K562 (cell line): Measurements from ENCODE around the gene PIGV. TPM values are rescaled to one million over a fixed set of nuclear protein-coding genes. Genes with fewer than 3 reads are reported as not detected.

Source experiments
- ARID2 ChIP-seq: fragments of 450-650 bp; IDR thresholded peaks from 2 replicates; pipeline ENCODE4 v1.6.1; 2017; ENCODE audit warnings: antibody characterized with exemption, mild to moderate bottlenecking
- ARNT ChIP-seq, 2 experiments: fragments of 450-650 bp; IDR thresholded peaks; 2 replicates each; pipeline ENCODE4 v1.6.1; 2016; ENCODE audit warnings: mild to moderate bottlenecking in 1 of 2
- CEBPB ChIP-seq: fragments of 450-650 bp; IDR thresholded peaks from 2 replicates; pipeline ENCODE4 v1.6.1; 2016; ENCODE audit warnings: missing genetic modification characterization, missing compliant biosample characterization
- CEBPG ChIP-seq, 3 experiments: fragments of 200-800 bp in 1 of 3; sonication (Bioruptor generic) in 1 of 3; sonication (generic) in 1 of 3; formaldehyde crosslinking in 1 of 3; IDR thresholded peaks in 2 of 3; conservative IDR thresholded peaks in 1 of 3; 2 replicates each; pipeline versions ENCODE4 v1.6.1 to v1.8.0; 2016 to 2022; ENCODE audit warnings: missing compliant biosample characterization in 2 of 3, missing genetic modification characterization in 2 of 3, mild to moderate bottlenecking in 1 of 3, missing genetic modification reagents in 1 of 3
- ELF1 ChIP-seq: fragments of 200-800 bp; sonication (Bioruptor generic); IDR thresholded peaks from 2 replicates; pipeline ENCODE4 v1.6.1; 2016; ENCODE audit warnings: missing genetic modification characterization, missing compliant biosample characterization
- ETV1 ChIP-seq: fragments of 450-650 bp; conservative IDR thresholded peaks from 2 replicates; pipeline ENCODE4 v1.6.1; 2016; ENCODE audit warnings: missing genetic modification characterization, control low read depth, low read depth, missing compliant biosample characterization
- FOSL1 ChIP-seq: fragments of 200-800 bp; sonication (Bioruptor generic); conservative IDR thresholded peaks from 2 replicates; pipeline ENCODE4 v1.6.1; 2016; ENCODE audit warnings: missing genetic modification characterization, missing compliant biosample characterization
- KLF13 ChIP-seq: fragments of 450-650 bp; IDR thresholded peaks from 2 replicates; pipeline ENCODE4 v1.6.1; 2016; ENCODE audit warnings: missing genetic modification characterization, low read depth, mild to moderate bottlenecking, missing compliant biosample characterization, moderate library complexity, borderline replicate concordance
- NR2C1 ChIP-seq, 2 experiments: fragments of 450-650 bp; IDR thresholded peaks; 2 replicates each; pipeline ENCODE4 v1.6.1; 2017; ENCODE audit warnings: mild to moderate bottlenecking in 2 of 2, antibody characterized with exemption in 1 of 2, inconsistent platforms in 1 of 2, missing compliant biosample characterization in 1 of 2, missing genetic modification characterization in 1 of 2
- PHF21A ChIP-seq: fragments of 450-650 bp; IDR thresholded peaks from 2 replicates; pipeline ENCODE4 v1.6.1; 2017; ENCODE audit warnings: low read depth, borderline replicate concordance
- SPI1 ChIP-seq: IDR thresholded peaks from 2 replicates; pipeline ENCODE4 v1.6.1; 2011; ENCODE audit warnings: low read depth, low read length, control low read depth, borderline replicate concordance
- ZNF41 ChIP-seq: fragments of 250-450 bp; sonication (Bioruptor Pico); conservative IDR thresholded peaks from 2 replicates; pipeline ENCODE4 v1.4.0; 2020; ENCODE audit warnings: mild to moderate bottlenecking
- ZNF589 ChIP-seq: fragments of 200-800 bp; sonication (Bioruptor generic); IDR thresholded peaks from 2 replicates; pipeline ENCODE4 v1.6.1; 2016; ENCODE audit warnings: low read depth, missing genetic modification characterization, missing compliant biosample characterization
- polyA plus RNA-seq, 8 experiments: library from polyadenylated mRNA; depleted of rRNA in 4 of 8; stranded (reverse) in 5 of 8; unstranded in 3 of 8; fragments of >200 nt; fragmentation: Nextera tagmentation in 2 of 8; fragmentation: Illumina TruSeq in 1 of 8; extraction: Ambion mirVana in 2 of 8; extraction: Trizol in 1 of 8; gene quantifications; 2 replicates each; pipeline versions ENCODE4 v1.2.1 to v1.2.3, GENCODE V29; 2011 to 2014; ENCODE audit warnings: inconsistent platforms in 1 of 8, missing spikeins in 1 of 8
- total RNA-seq, 7 experiments: library from RNA; depleted of rRNA in 6 of 7; stranded (reverse); fragments of >200 nt in 6 of 7; fragmentation: Illumina TruSeq in 2 of 7; extraction: Trizol in 2 of 7; gene quantifications; 2 replicates each; pipeline versions ENCODE4 v1.2.1 to v1.2.3, GENCODE V29; 2011 to 2021; ENCODE audit warnings: low replicate concordance in 1 of 7
- TF ChIP-seq, protein P1 (sequence below): fragments of 250-450 bp; sonication (Bioruptor Pico); IDR thresholded peaks from 2 replicates; pipeline ENCODE4 v1.5.0; 2020; ENCODE audit warnings: mild to moderate bottlenecking, borderline replicate concordance
- TF ChIP-seq, protein P2 (sequence below): fragments of 450-650 bp; IDR thresholded peaks from 2 replicates; pipeline ENCODE4 v1.6.1; 2016
- TF ChIP-seq, protein P3 (sequence below): fragments of 450-650 bp; formaldehyde crosslinking; IDR thresholded peaks from 2 replicates; pipeline ENCODE4 v1.4.0; 2020; ENCODE audit warnings: mild to moderate bottlenecking, moderate library complexity
- TF ChIP-seq, protein P4 (sequence below), 2 experiments: fragments of 450-650 bp in 1 of 2; sonication (generic) in 1 of 2; formaldehyde crosslinking in 1 of 2; IDR thresholded peaks in 1 of 2; conservative IDR thresholded peaks in 1 of 2; 2 replicates each; pipeline versions ENCODE4 v1.6.1 to v1.8.1; 2016 to 2023; ENCODE audit warnings: mild to moderate bottlenecking in 2 of 2, moderate library complexity in 2 of 2, inconsistent platforms in 1 of 2, missing genetic modification reagents in 1 of 2
- TF ChIP-seq, protein P5 (sequence below): fragments of 200-800 bp; sonication (Bioruptor generic); IDR thresholded peaks from 2 replicates; pipeline ENCODE4 v1.6.1; 2017; ENCODE audit warnings: missing genetic modification characterization, missing compliant biosample characterization

PIGV gene
- total and polyA plus RNA-seq, 9 of the 15 experiments (the other 6 are each of a cell fraction or from before 2014, with no cell fraction given), result 8.4 to 21.8 (median 11.7) TPM

DNA sequence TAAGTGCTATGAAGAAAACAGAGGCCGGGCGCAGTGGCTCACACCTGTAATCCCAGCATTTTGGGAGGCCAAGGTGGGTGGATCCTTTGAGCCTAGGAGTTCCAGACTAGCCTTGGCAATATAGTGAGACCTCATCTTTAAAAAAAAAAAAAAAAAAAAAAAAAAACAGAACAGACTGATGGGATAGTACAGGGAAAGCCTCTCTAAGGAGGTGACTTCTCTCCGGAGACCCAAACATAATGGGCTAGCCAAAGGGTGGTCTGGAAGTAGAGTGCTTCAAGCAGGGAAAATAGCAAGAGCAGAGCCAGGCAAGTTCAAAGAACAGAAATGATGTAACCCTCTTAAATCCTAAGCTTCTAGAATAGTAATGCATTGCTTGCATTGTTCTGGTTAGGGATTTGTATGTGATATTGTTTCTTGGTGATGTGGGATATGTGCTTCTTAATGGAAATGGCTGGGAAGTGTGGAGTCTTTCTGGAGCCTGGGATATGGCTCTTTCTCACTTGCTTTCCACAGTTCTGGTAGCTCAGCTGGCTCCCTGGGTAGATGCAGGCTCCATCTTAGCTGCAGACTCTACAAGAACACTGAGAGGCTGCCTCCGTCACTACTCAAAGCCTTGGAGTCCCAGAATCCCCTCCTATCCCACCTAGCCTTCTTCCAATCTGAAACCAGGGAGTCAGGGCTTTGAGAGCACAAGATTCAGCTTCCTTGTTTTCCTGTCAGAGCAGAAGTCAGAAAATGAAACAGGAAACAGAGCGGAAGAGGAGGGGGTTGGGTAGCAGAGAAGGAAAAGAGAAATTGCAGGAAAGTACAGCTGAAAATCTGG, 1.9 kb upstream of the PIGV start (continued):
- no peak for TF ChIP-seq ZNF589 (CRISPR knock-in tag)
- TF ChIP-seq ARNT (IDR thresholded peaks at IDR 0.05), result no peak
- TF ChIP-seq, protein P1, sequence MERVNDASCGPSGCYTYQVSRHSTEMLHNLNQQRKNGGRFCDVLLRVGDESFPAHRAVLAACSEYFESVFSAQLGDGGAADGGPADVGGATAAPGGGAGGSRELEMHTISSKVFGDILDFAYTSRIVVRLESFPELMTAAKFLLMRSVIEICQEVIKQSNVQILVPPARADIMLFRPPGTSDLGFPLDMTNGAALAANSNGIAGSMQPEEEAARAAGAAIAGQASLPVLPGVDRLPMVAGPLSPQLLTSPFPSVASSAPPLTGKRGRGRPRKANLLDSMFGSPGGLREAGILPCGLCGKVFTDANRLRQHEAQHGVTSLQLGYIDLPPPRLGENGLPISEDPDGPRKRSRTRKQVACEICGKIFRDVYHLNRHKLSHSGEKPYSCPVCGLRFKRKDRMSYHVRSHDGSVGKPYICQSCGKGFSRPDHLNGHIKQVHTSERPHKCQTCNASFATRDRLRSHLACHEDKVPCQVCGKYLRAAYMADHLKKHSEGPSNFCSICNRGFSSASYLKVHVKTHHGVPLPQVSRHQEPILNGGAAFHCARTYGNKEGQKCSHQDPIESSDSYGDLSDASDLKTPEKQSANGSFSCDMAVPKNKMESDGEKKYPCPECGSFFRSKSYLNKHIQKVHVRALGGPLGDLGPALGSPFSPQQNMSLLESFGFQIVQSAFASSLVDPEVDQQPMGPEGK (CRISPR knock-in tag), result no peak; the same call in 1 of the 2 replicates
- TF ChIP-seq CEBPB (tag), result no peak
- TF ChIP-seq NR2C1 (IDR thresholded peaks at IDR 0.05), result no peak
- no peak for TF ChIP-seq NR2C1 (tag; IDR thresholded peaks at IDR 0.05)
- TF ChIP-seq FOSL1 (tag), result no peak
- peak; percentile 82 for TF ChIP-seq ELF1 (tag)
- 0 out of 2 replicates have a peak, but pooled peaks have one; percentile 7 for TF ChIP-seq ARID2
- TF ChIP-seq, protein P2, sequence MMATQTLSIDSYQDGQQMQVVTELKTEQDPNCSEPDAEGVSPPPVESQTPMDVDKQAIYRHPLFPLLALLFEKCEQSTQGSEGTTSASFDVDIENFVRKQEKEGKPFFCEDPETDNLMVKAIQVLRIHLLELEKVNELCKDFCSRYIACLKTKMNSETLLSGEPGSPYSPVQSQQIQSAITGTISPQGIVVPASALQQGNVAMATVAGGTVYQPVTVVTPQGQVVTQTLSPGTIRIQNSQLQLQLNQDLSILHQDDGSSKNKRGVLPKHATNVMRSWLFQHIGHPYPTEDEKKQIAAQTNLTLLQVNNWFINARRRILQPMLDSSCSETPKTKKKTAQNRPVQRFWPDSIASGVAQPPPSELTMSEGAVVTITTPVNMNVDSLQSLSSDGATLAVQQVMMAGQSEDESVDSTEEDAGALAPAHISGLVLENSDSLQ, result peak; percentile 50; the same call in 1 of the 2 replicates
- no peak; the same call in 1 of the 2 replicates for TF ChIP-seq CEBPG (CRISPR knock-in tag; IDR thresholded peaks at IDR 0.05)
- TF ChIP-seq CEBPG (tag; conservative IDR thresholded peaks at IDR 0.05 in 1 of 2, IDR thresholded peaks at IDR 0.05 in 1 of 2), result peak; percentile 26 to 54; a peak in 3 of 4 replicates
- TF ChIP-seq, protein P3, sequence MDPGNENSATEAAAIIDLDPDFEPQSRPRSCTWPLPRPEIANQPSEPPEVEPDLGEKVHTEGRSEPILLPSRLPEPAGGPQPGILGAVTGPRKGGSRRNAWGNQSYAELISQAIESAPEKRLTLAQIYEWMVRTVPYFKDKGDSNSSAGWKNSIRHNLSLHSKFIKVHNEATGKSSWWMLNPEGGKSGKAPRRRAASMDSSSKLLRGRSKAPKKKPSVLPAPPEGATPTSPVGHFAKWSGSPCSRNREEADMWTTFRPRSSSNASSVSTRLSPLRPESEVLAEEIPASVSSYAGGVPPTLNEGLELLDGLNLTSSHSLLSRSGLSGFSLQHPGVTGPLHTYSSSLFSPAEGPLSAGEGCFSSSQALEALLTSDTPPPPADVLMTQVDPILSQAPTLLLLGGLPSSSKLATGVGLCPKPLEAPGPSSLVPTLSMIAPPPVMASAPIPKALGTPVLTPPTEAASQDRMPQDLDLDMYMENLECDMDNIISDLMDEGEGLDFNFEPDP (CRISPR knock-in tag), result no peak
- no peak for TF ChIP-seq KLF13 (tag)
- TF ChIP-seq, protein P4, sequence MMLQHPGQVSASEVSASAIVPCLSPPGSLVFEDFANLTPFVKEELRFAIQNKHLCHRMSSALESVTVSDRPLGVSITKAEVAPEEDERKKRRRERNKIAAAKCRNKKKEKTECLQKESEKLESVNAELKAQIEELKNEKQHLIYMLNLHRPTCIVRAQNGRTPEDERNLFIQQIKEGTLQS (IDR thresholded peaks at IDR 0.05), result peak; percentile 78
- TF ChIP-seq, protein P4 (CRISPR knock-in tag; conservative IDR thresholded peaks at IDR 0.05), result no peak
- TF ChIP-seq, protein P5, sequence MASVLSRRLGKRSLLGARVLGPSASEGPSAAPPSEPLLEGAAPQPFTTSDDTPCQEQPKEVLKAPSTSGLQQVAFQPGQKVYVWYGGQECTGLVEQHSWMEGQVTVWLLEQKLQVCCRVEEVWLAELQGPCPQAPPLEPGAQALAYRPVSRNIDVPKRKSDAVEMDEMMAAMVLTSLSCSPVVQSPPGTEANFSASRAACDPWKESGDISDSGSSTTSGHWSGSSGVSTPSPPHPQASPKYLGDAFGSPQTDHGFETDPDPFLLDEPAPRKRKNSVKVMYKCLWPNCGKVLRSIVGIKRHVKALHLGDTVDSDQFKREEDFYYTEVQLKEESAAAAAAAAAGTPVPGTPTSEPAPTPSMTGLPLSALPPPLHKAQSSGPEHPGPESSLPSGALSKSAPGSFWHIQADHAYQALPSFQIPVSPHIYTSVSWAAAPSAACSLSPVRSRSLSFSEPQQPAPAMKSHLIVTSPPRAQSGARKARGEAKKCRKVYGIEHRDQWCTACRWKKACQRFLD (CRISPR knock-in tag), result no peak
- TF ChIP-seq PHF21A, result no peak
- peak; percentile 75 for TF ChIP-seq ETV1 (tag)
- TF ChIP-seq SPI1, result peak; percentile 79
- TF ChIP-seq ZNF41 (CRISPR knock-in tag), result no peak
